ENCODE results near the gene PCGF5. TPM values are rescaled to one million over a fixed set of nuclear protein-coding genes. Genes with fewer than 3 reads are reported as not detected.
A peak's percentile ranks its signal among the peaks of the same experiment; 100 is the strongest.

PCGF5 gene
- total RNA-seq, 2 experiments from 2014 or later, result 57.7 to 58.4 TPM

- Histone ChIP-seq H3K9me3 (ENCODE audit: control insufficient read depth in 1 of 2, insufficient read depth in 1 of 2, low read length in 2 of 2) (no peaks in the 10 kb centered on the region), H3K27ac (ENCODE audit: low read depth in 1 of 2, low read length in 2 of 2) (no peak overlapping the region), H3K36me3 (ENCODE audit: insufficient read depth, low read length) (no peaks in the 10 kb centered on the region), H3K4me3 (ENCODE audit: low read length) (no peak overlapping the region), H3K27me3 (ENCODE audit: control insufficient read depth in 1 of 2, insufficient read depth in 2 of 2, low read length in 2 of 2) (no peaks in the 10 kb centered on the region), H3K4me1 (ENCODE audit: insufficient read depth, low read length) (peaks cover 7% of the 10 kb centered on the region)
- ChIA-PET POLR2A (interaction anchor here (1.8 kb wide), 1 partner anchor 52 kb away, joined by 6 read pairs; no protein-coding TSS in a partner anchor), CTCF (no interaction called here)
- H3K9me3 Mint-ChIP-seq, result no peaks in the 10 kb centered on the region
- no peak overlapping the region for H3K27ac Mint-ChIP-seq
- H3K27me3 Mint-ChIP-seq, result no peaks in the 10 kb centered on the region
- peaks cover 38% of the 10 kb centered on the region for H3K4me1 Mint-ChIP-seq (ENCODE audit: low read depth)
- intact Hi-C loops (cut with DNase I, micrococcal nuclease), result no loop called here
- ATAC-seq (ENCODE audit: poor library complexity), result no peak
- no peaks in the 10 kb centered on the region for H3K36me3 Mint-ChIP-seq (ENCODE audit: low read depth)
- DNase-seq, result no peak
- H3K4me3 Mint-ChIP-seq, result no peak overlapping the region
- TF ChIP-seq, protein P1, sequence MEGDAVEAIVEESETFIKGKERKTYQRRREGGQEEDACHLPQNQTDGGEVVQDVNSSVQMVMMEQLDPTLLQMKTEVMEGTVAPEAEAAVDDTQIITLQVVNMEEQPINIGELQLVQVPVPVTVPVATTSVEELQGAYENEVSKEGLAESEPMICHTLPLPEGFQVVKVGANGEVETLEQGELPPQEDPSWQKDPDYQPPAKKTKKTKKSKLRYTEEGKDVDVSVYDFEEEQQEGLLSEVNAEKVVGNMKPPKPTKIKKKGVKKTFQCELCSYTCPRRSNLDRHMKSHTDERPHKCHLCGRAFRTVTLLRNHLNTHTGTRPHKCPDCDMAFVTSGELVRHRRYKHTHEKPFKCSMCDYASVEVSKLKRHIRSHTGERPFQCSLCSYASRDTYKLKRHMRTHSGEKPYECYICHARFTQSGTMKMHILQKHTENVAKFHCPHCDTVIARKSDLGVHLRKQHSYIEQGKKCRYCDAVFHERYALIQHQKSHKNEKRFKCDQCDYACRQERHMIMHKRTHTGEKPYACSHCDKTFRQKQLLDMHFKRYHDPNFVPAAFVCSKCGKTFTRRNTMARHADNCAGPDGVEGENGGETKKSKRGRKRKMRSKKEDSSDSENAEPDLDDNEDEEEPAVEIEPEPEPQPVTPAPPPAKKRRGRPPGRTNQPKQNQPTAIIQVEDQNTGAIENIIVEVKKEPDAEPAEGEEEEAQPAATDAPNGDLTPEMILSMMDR (IDR thresholded peaks at IDR 0.05), result no peak
These were observed 5.1 kb upstream of the PCGF5 start for GRCh38 chr10:91215384-91215783.

DNA sequence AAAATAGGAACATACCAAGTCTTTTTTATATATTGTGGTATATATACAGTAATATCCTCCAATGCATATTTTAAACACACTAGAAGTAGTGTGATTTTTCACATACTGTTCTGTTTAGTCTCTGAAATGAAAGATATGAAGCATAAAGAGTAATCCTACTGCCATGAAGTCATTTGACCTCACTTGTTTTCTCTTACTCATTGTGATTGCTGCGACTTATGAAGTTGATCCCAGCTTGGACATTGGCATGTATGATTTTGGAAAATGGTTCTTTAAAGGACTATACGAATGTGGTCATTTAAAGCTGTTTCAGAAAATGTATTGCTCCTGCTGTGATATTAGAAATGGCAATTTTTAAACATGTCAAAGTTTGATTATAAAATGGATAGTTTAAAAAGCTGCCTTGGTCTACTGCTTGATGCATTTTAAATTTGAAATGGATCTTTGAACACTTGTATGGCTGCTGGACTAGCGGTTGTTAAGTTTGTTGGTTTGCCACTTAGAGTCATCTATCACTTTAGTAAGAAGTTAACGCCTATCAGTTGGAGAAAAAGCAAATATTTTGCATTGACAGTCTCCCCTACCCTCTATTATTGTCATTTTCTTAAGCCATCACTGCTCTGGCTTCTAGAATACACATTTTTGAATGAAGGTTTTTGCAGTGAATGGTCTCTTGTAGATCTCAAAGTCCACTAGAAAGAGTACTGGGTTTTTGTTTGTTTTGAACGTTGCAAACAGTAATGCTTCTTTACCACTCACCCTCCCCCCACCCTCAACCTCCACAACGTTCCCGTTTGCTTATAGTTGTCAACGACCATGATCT is 881 bp upstream of the PCGF5 start:
- Histone ChIP-seq H3K36me3 (ENCODE audit: insufficient read depth, low read length) (peaks cover 15% of the 10 kb centered on the region), H3K9me3 (ENCODE audit: control insufficient read depth in 1 of 2, insufficient read depth in 1 of 2, low read length in 2 of 2) (no peaks in the 10 kb centered on the region), H3K4me3 (ENCODE audit: low read length) (peak overlapping the region; percentile 43), H3K27ac (ENCODE audit: low read depth in 1 of 2, low read length in 2 of 2) (no peak overlapping the region), H3K4me1 (ENCODE audit: insufficient read depth, low read length) (peaks cover 21% of the 10 kb centered on the region), H3K27me3 (ENCODE audit: control insufficient read depth in 1 of 2, insufficient read depth in 2 of 2, low read length in 2 of 2) (no peaks in the 10 kb centered on the region)
- DNase-seq, result no peak
- no peak for ATAC-seq (ENCODE audit: poor library complexity)
- H3K4me1 Mint-ChIP-seq (ENCODE audit: low read depth), result peaks cover 43% of the 10 kb centered on the region
- peak overlapping the region; percentile 88 for H3K4me3 Mint-ChIP-seq
- ChIA-PET CTCF (interaction anchor here (1.3 to 2.6 kb wide), 6 partner anchors 8 to 213 kb away, joined by 3 to 16 read pairs (median 4); no protein-coding TSS in a partner anchor), POLR2A (interaction anchor here (0.8 to 3.5 kb wide), 6 partner anchors 8 to 131 kb away, joined by 3 to 63 read pairs (median 6); no protein-coding TSS in a partner anchor)
- peaks cover 29% of the 10 kb centered on the region for H3K36me3 Mint-ChIP-seq (ENCODE audit: low read depth)
- no peaks in the 10 kb centered on the region for H3K9me3 Mint-ChIP-seq
- TF ChIP-seq, protein P1 (IDR thresholded peaks at IDR 0.05), result no peak
- intact Hi-C loops (cut with DNase I, micrococcal nuclease), result loop anchor here (1.0 to 10.0 kb wide), 8 partner anchors 19 to 1628 kb away; partner anchors contain the start of genes BTAF1 (in 1 of the 2), EXOC6 (in 1 of the 2), KIF20B (in 1 of the 2) and RPP30 (in 1 of the 2)
- H3K27ac Mint-ChIP-seq, result peak overlapping the region; percentile 84
- H3K27me3 Mint-ChIP-seq, result no peaks in the 10 kb centered on the region

DNA sequence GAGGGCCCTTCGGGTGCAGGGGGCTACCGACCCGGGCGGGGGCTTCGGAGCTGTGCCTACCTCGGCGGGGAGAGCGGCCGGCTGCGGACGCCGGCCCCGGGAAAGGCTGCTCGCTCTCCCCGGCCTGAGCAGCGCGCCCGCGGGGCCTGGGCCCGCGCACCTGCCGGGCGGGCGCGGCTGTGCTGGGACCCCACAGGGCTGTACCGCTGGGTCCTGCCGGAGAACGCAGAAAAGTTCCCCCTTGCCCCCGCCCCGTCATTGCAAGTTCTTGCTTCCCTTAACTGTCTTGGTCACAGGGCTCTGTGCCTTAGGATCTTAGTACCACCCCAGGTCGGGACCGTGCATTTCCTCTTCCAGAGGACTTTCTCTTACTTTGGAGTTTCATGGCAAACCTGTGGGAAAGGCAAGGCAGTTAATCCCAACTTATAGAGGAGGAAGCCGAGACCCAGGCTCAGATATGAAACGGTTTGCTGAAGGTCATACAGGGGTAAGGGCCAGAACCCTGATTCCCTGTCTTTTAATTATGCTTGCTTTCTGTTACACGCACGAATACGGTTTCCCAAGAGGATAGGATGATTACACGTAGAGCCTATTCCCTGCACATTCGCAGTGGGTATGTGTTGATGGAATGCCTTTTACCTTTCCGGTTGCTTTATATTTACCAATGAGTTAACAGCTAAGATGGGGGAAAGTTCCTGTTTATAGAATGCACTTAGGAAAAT is 652 bp downstream of the PCGF5 start:
- Mint-ChIP-seq H3K4me1 (ENCODE audit: low read depth) (peaks cover 44% of the 10 kb centered on the region), H3K9me3 (no peaks in the 10 kb centered on the region), H3K4me3 (peak overlapping the region; percentile 89), H3K27me3 (no peaks in the 10 kb centered on the region), H3K36me3 (ENCODE audit: low read depth) (peaks cover 32% of the 10 kb centered on the region), H3K27ac (peak overlapping the region; percentile 78)
- intact Hi-C loops (cut with DNase I, micrococcal nuclease), result loop anchor here (1.0 to 10.0 kb wide), 8 partner anchors 20 to 1626 kb away; partner anchors contain the start of genes BTAF1 (in 1 of the 2), EXOC6 (in 1 of the 2), KIF20B (in 1 of the 2) and RPP30 (in 1 of the 2)
- TF ChIP-seq, protein P1 (IDR thresholded peaks at IDR 0.05), result no peak
- Histone ChIP-seq H3K27me3 (ENCODE audit: control insufficient read depth in 1 of 2, insufficient read depth in 2 of 2, low read length in 2 of 2) (no peaks in the 10 kb centered on the region), H3K27ac (ENCODE audit: low read depth in 1 of 2, low read length in 2 of 2) (peak overlapping the region in 1 of 2 donors; percentile 65), H3K9me3 (ENCODE audit: control insufficient read depth in 1 of 2, insufficient read depth in 1 of 2, low read length in 2 of 2) (no peaks in the 10 kb centered on the region), H3K4me1 (ENCODE audit: insufficient read depth, low read length) (peaks cover 21% of the 10 kb centered on the region), H3K4me3 (ENCODE audit: low read length) (peak overlapping the region; percentile 59), H3K36me3 (ENCODE audit: insufficient read depth, low read length) (peaks cover 15% of the 10 kb centered on the region)
- DNase-seq (peak in 6 of 14 experiments; percentile 10 to 54 (median 19)), ATAC-seq (ENCODE audit: poor library complexity) (peak; percentile 17)
- POLR2A ChIA-PET, result interaction anchor here (0.8 to 3.5 kb wide), 5 partner anchors 19 to 62 kb away, joined by 3 to 63 read pairs (median 10); no protein-coding TSS in a partner anchor
- CTCF ChIA-PET, result interaction anchor here (1.4 to 2.6 kb wide), 3 partner anchors 9 to 58 kb away, joined by 3 to 16 read pairs (median 7); no protein-coding TSS in a partner anchor
